Immature natural killer cell (primary cell): ENCODE measurements around the gene ZGLP1. TPM values are rescaled to one million over a fixed set of nuclear protein-coding genes. Genes with fewer than 3 reads are reported as not detected.

Source experiments
- DNase-seq, 3 donors: peaks; one replicate each; pipeline ENCODE4 v3.0.0; 2022; ENCODE audit warnings: mixed read lengths in 1 of 3
- H3K27ac Mint-ChIP-seq, 6 donors: one replicate each; pipeline ENCODE4 v1.8.0; 2020; ENCODE audit warnings: mixed read lengths in 6 of 6, mild to moderate bottlenecking in 5 of 6, inconsistent platforms in 4 of 6, moderate library complexity in 3 of 6
- H3K27me3 Mint-ChIP-seq, 3 donors: one replicate each; pipeline ENCODE4 v1.8.0; 2020 to 2021; ENCODE audit warnings: low read depth in 3 of 3, mild to moderate bottlenecking in 3 of 3, mixed read lengths in 3 of 3, moderate library complexity in 3 of 3, inconsistent platforms in 1 of 3
- H3K36me3 Mint-ChIP-seq, 3 donors: one replicate each; pipeline ENCODE4 v1.8.0; 2020; ENCODE audit warnings: mixed read lengths in 3 of 3, inconsistent platforms in 2 of 3, mild to moderate bottlenecking in 2 of 3
- H3K4me1 Mint-ChIP-seq, 2 donors: one replicate each; pipeline ENCODE4 v1.8.0; 2020; ENCODE audit warnings: inconsistent platforms in 2 of 2, mild to moderate bottlenecking in 2 of 2, mixed read lengths in 2 of 2, moderate library complexity in 1 of 2
- H3K4me3 Mint-ChIP-seq, 5 donors: one replicate each; pipeline ENCODE4 v1.8.0; 2020; ENCODE audit warnings: mild to moderate bottlenecking in 5 of 5, mixed read lengths in 5 of 5, inconsistent platforms in 3 of 5, moderate library complexity in 3 of 5
- H3K9me3 Mint-ChIP-seq, 6 donors: one replicate each; pipeline ENCODE4 v1.8.0; 2020; ENCODE audit warnings: mild to moderate bottlenecking in 6 of 6, mixed read lengths in 6 of 6, inconsistent platforms in 4 of 6, moderate library complexity in 3 of 6
- polyA plus RNA-seq, 3 donors: library from polyadenylated mRNA; unstranded; fragments of 300-500 nt; fragmentation: Illumina TruSeq; gene quantifications; one replicate each; pipeline ENCODE4 v1.2.3, GENCODE V29; 2021

Gene ZGLP1
- polyA plus RNA-seq, 3 donors from 2014 or later: 0.48 to 1.9 TPM; not detected in 1

DNA sequence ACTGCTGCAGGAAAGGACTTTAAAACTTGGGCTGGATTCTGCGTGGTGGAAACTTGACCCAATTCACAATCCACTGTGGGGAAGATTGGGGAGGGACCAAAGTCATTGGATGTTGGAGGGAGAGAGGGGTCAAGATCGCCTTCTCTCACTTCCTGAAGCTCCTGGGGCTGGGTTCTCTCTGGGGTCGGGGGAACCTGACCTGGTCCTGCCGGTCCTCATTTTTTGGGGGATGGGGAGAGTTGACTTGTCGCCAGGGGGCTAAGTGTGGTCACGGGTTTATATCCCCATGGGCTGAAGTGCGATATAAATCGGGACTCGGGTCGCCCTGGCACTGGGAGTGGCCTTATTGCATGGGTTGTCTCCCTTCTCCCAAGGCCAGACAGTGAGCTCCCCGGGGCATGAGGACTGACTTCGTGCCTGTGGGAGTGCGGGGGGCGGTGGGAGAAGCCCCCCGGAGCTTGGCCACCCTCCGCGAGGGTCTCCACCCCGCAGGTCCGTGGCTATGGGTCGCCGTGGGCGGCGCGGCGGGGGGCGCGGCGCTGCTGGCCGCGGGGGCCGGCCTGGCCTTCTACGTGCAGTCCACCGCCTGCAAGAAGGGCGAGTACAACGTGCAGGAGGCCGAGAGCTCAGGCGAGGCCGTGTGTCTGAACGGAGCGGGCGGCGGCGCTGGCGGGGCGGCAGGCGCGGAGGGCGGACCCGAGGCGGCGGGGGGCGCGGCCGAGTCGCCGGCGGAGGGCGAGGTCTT is 13.6 kb downstream of the ZGLP1 start:
- no peaks in the 10 kb centered on the region for H3K36me3 Mint-ChIP-seq
- H3K4me3 Mint-ChIP-seq: peak overlapping the region; percentile 87 to 95 (median 91)
- H3K27ac Mint-ChIP-seq: peak overlapping the region; percentile 31 to 95 (median 85)
- H3K4me1 Mint-ChIP-seq: peaks cover 31 to 35% of the 10 kb centered on the region in 2 donors
- peaks cover 29 to 43% (median 38%) of the 10 kb centered on the region in 3 donors for H3K27me3 Mint-ChIP-seq
- no peak for DNase-seq
- H3K9me3 Mint-ChIP-seq: peaks cover 0 to 3% (median 0%) of the 10 kb centered on the region in 6 donors

DNA sequence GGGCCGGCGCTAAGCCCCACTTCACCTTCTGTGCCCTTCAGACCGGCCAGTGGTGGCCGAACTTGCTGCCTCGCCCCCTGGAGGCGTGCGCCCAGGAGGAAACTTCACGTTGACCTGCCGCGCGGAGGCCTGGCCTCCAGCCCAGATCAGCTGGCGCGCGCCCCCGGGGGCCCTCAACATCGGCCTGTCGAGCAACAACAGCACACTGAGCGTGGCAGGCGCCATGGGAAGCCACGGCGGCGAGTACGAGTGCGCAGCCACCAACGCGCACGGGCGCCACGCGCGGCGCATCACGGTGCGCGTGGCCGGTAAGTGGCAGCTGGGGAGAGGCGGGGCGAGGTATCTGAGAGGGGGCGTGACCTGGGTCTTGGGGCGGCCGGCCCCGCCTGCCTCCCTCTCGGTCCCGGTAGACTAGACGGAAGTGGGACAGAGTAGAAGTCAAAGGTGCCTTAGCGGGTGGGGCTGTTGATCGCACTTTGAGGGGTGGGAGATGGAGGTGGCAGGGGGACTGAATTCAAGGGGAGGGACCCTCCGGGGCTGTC is 14.2 kb downstream of the ZGLP1 start:
- peaks cover 37 to 41% of the 10 kb centered on the region in 2 donors for H3K4me1 Mint-ChIP-seq
- peak; percentile 74 to 81 (median 79) for DNase-seq
- peaks cover 0 to 3% (median 0%) of the 10 kb centered on the region in 6 donors for H3K9me3 Mint-ChIP-seq
- H3K4me3 Mint-ChIP-seq: peak overlapping the region; percentile 87 to 95 (median 91)
- peaks cover 32 to 48% (median 42%) of the 10 kb centered on the region in 3 donors for H3K27me3 Mint-ChIP-seq
- peak overlapping the region; percentile 31 to 95 (median 85) for H3K27ac Mint-ChIP-seq
- H3K36me3 Mint-ChIP-seq: no peaks in the 10 kb centered on the region

DNA sequence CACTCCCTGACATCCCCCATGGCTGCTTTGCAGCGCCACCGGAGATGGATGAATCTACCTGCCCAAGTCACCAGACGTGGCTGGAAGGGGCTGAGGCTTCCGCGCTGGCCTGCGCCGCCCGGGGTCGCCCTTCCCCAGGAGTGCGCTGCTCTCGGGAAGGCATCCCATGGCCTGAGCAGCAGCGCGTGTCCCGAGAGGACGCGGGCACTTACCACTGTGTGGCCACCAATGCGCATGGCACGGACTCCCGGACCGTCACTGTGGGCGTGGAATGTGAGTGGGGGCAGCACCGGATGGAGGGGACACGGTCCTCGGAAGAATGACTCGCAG is 15.3 kb downstream of the ZGLP1 start:
- peaks cover 36 to 55% (median 47%) of the 10 kb centered on the region in 3 donors for H3K27me3 Mint-ChIP-seq
- H3K27ac Mint-ChIP-seq: no peak overlapping the region
- H3K36me3 Mint-ChIP-seq: no peaks in the 10 kb centered on the region
- H3K9me3 Mint-ChIP-seq: peaks cover 0 to 3% (median 0%) of the 10 kb centered on the region in 6 donors
- H3K4me1 Mint-ChIP-seq: peaks cover 45 to 47% of the 10 kb centered on the region in 2 donors
- no peak for DNase-seq
- H3K4me3 Mint-ChIP-seq: peak overlapping the region; percentile 29 to 92 (median 49)

DNA sequence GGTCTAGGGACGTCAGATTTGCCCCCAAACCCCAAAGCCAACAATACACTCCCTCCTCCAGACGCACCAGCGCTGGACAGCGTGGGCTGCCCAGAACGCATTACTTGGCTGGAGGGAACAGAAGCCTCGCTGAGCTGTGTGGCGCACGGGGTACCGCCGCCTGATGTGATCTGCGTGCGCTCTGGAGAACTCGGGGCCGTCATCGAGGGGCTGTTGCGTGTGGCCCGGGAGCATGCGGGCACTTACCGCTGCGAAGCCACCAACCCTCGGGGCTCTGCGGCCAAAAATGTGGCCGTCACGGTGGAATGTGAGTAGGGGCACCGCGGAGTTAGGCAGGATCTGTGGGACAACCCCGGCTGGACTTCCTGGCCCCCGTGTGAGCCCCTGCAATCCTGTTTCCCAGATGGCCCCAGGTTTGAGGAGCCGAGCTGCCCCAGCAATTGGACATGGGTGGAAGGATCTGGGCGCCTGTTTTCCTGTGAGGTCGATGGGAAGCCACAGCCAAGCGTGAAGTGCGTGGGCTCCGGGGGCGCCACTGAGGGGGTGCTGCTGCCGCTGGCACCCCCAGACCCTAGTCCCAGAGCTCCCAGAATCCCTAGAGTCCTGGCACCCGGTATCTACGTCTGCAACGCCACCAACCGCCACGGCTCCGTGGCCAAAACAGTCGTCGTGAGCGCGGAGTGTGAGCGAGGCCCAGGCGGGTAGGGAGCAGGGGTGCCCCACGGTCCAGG is 15.8 kb downstream of the ZGLP1 start:
- H3K27ac Mint-ChIP-seq: peak overlapping the region in 2 of 6 donors; percentile 39 to 75
- DNase-seq: no peak
- H3K9me3 Mint-ChIP-seq: peaks cover 0 to 3% (median 0%) of the 10 kb centered on the region in 6 donors
- peaks cover 50 to 53% of the 10 kb centered on the region in 2 donors for H3K4me1 Mint-ChIP-seq
- H3K36me3 Mint-ChIP-seq: no peaks in the 10 kb centered on the region
- H3K27me3 Mint-ChIP-seq: peaks cover 41 to 58% (median 47%) of the 10 kb centered on the region in 3 donors
- H3K4me3 Mint-ChIP-seq: peak overlapping the region in 2 of 5 donors; percentile 86 to 90

DNA sequence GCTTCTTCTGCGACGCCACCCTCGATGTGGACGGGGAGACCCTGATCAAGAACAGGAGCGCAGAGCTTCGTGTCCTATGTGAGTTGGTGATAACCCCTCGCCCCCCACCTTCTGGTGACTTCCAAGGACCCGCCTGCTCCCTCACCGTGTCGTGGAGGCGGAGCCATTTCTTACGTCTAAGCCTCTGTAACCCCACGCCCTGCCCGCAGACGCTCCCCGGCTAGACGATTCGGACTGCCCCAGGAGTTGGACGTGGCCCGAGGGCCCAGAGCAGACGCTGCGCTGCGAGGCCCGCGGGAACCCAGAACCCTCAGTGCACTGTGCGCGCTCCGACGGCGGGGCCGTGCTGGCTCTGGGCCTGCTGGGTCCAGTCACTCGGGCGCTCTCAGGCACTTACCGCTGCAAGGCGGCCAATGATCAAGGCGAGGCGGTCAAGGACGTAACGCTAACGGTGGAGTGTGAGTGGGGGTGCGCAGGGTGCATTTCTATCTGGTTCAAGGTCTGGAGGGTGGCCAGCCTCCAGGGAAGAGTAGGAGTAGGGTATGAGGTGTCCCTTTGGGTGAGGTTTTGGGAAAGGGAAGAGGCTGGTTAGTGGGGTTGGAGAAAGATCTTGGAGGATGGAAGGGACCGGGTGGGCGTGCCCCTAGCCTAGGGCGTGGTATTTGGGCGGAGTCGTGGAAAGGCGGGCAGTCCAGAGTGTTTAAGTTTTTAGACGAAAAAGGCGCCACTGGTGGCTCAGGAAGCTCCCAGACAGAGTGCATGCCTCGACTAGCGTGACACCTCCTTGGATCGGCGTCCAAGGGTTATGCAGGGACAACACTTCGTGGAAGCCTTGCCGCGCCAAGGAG is 16.6 kb downstream of the ZGLP1 start:
- Mint-ChIP-seq H3K27me3 (peaks cover 43 to 64% (median 52%) of the 10 kb centered on the region in 3 donors), H3K9me3 (peaks cover 0 to 3% (median 0%) of the 10 kb centered on the region in 6 donors), H3K4me1 (peaks cover 58% of the 10 kb centered on the region in 2 donors), H3K27ac (peak overlapping the region in 5 of 6 donors; percentile 21 to 75 (median 50)), H3K4me3 (peak overlapping the region; percentile 83 to 90 (median 85)), H3K36me3 (no peaks in the 10 kb centered on the region)
- DNase-seq: peak in 2 of 3 donors; percentile 23 to 34

DNA sequence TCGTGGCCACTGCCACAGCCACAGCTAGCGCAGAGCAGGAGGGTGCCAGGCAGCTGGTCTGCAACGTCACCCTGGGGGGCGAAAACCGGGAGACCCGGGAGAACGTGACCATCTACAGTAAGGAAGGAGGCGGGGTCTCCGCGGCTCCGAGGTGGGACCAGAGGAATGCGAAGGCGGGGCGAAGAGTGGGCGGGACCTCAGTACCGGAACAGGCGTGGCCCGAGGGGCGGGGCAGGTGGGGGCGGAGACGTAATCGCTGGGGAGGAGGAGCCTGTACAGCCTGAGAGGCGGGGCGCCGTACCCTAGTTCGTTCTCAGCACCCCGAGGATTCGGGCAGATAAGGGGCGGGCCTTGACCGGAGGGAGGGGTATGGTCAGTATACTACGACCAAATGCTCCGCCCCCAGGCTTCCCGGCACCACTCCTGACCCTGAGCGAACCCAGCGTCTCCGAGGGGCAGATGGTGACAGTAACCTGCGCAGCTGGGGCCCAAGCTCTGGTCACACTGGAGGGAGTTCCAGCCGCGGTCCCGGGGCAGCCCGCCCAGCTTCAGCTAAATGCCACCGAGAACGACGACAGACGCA is 17.3 kb downstream of the ZGLP1 start:
- DNase-seq: peak; percentile 71 to 73 (median 72)
- H3K27me3 Mint-ChIP-seq: peaks cover 48 to 72% (median 56%) of the 10 kb centered on the region in 3 donors
- H3K9me3 Mint-ChIP-seq: peaks cover 0 to 3% (median 0%) of the 10 kb centered on the region in 6 donors
- H3K4me1 Mint-ChIP-seq: peaks cover 65% of the 10 kb centered on the region in 2 donors
- H3K36me3 Mint-ChIP-seq: no peaks in the 10 kb centered on the region
- peak overlapping the region in 5 of 6 donors; percentile 39 to 73 (median 50) for H3K27ac Mint-ChIP-seq
- H3K4me3 Mint-ChIP-seq: peak overlapping the region; percentile 83 to 90 (median 85)

DNA sequence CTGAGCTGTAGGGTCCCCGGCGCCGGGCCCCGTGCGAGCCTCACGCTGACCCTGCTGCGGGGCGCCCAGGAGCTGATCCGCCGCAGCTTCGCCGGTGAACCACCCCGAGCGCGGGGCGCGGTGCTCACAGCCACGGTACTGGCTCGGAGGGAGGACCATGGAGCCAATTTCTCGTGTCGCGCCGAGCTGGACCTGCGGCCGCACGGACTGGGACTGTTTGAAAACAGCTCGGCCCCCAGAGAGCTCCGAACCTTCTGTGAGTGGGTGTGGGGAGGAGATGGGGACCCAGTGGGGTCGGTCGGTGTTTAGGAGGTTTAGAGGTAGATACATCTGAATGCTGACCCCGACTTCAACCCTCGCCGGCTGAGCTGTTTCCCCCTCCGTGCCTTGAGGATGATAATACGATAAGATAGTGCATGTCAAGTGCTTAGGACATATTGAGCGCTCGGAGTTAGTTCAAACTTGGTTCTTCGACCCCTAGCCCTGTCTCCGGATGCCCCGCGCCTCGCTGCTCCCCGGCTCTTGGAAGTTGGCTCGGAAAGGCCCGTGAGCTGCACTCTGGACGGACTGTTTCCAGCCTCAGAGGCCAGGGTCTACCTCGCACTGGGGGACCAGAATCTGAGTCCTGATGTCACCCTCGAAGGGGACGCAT is 17.9 kb downstream of the ZGLP1 start:
- Mint-ChIP-seq H3K4me3 (peak overlapping the region; percentile 83 to 90 (median 85)), H3K4me1 (peaks cover 71% of the 10 kb centered on the region in 2 donors), H3K9me3 (peaks cover 0 to 3% (median 0%) of the 10 kb centered on the region in 6 donors), H3K27ac (peak overlapping the region in 4 of 6 donors; percentile 39 to 73 (median 56)), H3K36me3 (no peaks in the 10 kb centered on the region), H3K27me3 (peaks cover 54 to 76% (median 59%) of the 10 kb centered on the region in 3 donors)
- peak in 1 of 3 donors; percentile 17 for DNase-seq

DNA sequence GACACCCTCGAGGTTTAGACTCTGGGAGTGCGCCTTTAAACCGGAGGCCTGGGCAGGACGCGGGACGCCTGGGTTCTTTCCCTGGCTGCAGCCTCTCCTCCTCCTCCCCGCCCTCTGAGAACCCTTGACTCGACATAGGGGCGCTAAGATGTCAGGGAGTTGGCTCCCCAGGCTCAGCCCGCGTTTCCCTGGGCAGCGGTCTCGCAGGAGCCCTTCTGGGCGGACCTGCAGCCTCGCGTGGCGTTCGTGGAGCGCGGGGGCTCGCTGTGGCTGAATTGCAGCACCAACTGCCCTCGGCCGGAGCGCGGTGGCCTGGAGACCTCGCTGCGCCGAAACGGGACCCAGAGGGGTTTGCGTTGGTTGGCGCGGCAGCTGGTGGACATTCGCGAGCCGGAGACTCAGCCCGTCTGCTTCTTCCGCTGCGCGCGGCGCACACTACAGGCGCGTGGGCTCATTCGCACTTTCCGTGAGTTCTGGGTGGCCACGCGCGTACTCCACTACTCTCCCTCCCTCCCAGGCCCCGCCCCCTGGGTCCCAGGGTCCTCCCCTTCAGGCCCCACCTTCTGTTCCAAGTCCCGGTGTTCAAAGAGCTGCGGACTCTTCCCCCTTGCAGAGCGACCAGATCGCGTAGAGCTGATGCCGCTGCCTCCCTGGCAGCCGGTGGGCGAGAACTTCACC is 18.6 kb downstream of the ZGLP1 start:
- Mint-ChIP-seq H3K4me3 (peak overlapping the region; percentile 83 to 90 (median 85)), H3K27me3 (peaks cover 54 to 81% (median 59%) of the 10 kb centered on the region in 3 donors), H3K4me1 (peaks cover 78% of the 10 kb centered on the region in 2 donors), H3K27ac (peak overlapping the region in 3 of 6 donors; percentile 32 to 71 (median 39)), H3K9me3 (peaks cover 0 to 2% (median 0%) of the 10 kb centered on the region in 6 donors), H3K36me3 (peaks cover 2 to 6% (median 3%) of the 10 kb centered on the region in 3 donors)
- DNase-seq: peak; percentile 54 to 59 (median 55)

DNA sequence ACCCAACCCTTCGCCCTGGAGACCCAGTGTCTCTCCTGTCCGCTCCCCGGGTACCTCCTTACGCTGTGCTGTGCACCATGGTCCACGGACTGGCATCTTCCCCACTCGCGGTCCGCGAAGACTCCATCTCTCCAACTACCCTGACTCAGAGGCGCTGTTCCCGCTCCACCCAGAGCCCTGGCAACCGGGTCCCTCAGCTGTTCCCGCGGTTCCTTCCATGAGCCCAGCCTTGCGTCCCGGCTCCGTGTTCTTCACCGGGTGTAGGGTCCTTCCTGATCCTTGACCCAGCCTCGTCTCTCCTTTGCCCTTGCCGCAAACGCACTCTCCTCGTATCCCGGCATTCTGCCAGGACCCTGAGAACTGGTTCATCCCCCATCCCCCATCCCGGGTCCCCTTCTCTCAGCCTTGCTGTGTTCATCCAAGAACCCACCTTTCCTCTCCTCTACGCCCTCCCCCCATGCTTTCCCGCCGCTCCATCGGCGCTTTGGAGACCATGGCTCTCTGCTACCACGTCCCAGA is 19.2 kb downstream of the ZGLP1 start:
- Mint-ChIP-seq H3K9me3 (peaks cover 0 to 2% (median 0%) of the 10 kb centered on the region in 6 donors), H3K4me1 (peaks cover 76 to 78% of the 10 kb centered on the region in 2 donors), H3K36me3 (peaks cover 8 to 11% (median 9%) of the 10 kb centered on the region in 3 donors), H3K27me3 (peaks cover 51 to 77% (median 54%) of the 10 kb centered on the region in 3 donors), H3K4me3 (peak overlapping the region; percentile 83 to 90 (median 85)), H3K27ac (peak overlapping the region in 1 of 6 donors; percentile 39)
- no peak for DNase-seq

DNA sequence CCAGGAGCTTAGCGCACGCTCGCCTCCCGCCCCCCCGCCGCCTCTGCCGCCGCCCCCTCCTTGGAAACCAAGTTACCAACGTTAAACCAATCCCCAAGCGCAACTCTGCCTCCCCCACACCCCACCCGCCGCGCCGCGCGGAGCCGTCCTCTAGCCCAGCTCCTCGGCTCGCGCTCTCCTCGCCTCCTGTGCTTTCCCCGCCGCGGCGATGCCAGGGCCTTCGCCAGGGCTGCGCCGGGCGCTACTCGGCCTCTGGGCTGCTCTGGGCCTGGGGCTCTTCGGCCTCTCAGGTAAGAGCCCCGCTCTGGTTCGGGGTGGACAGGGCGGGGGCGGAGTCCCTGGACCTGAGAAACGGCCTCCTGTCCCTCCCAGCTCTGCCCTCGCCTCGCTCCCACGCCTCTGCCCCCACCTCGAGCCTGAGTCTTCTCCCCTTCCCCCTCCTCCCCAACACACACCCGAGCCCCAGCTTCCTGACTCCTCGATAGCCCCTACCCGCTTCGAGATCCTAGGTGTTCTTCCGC is 19.7 kb downstream of the ZGLP1 start, which contains the start of gene ICAM5:
Gene ICAM5, plus strand, starts transcription at position 117 of the 521 bp plus-strand sequence. Its CDS starts 92 bp downstream, at position 209.
- Mint-ChIP-seq H3K27me3 (peaks cover 50 to 77% (median 51%) of the 10 kb centered on the region in 3 donors), H3K4me3 (peak within 1 kb of the TSS; percentile 83 to 90 (median 85)), H3K4me1 (peaks cover 77 to 82% of the 10 kb centered on the region in 2 donors), H3K27ac (peak within 1 kb of the TSS in 3 of 6 donors; percentile 41 to 66 (median 49)), H3K36me3 (peaks cover 13 to 17% (median 14%) of the 10 kb centered on the region in 3 donors), H3K9me3 (peaks cover 0 to 4% (median 0%) of the 10 kb centered on the region in 6 donors)
- peak in 2 of 3 donors; percentile 24 to 36 for DNase-seq
